Astrocyte (in vitro differentiated cells and primary cell): ENCODE data around the gene SHROOM3. TPM values are rescaled to one million over a fixed set of nuclear protein-coding genes. Genes with fewer than 3 reads are reported as not detected.
A peak's percentile ranks its signal among the peaks of the same experiment; 100 is the strongest.

Experiments
- DNase-seq: peaks from one replicate; pipeline ENCODE4 v3.0.0-alpha.2; 2010; ENCODE audit warnings: low read depth
- FAIRE-seq: peaks from 2 replicates; lab custom pipeline; 2011; peaks lifted over from hg19 to GRCh38; lab: Jason Lieb, UNC
- H2AFZ ChIP-seq: 2 replicates; pipeline ENCODE4 v1.6.0; 2012; ENCODE audit warnings: low read depth, low read length, inconsistent platforms
- H3K27ac ChIP-seq: 2 replicates; pipeline ENCODE4 v1.5.1; 2011; ENCODE audit warnings: low read depth, low read length, inconsistent platforms
- H3K27me3 ChIP-seq: 2 replicates; pipeline ENCODE4 v1.6.0; 2011; ENCODE audit warnings: low read length, inconsistent platforms; ENCODE audit not compliant: insufficient read depth
- H3K36me3 ChIP-seq: 2 replicates; pipeline ENCODE4 v1.5.1; 2011; ENCODE audit warnings: low read length, inconsistent platforms; ENCODE audit not compliant: insufficient read depth
- H3K4me1 ChIP-seq: 2 replicates; pipeline ENCODE4 v1.5.1; 2011; ENCODE audit warnings: low read length, inconsistent platforms; ENCODE audit not compliant: insufficient read depth
- H3K4me2 ChIP-seq: 2 replicates; pipeline ENCODE4 v1.6.0; 2012; ENCODE audit warnings: low read length, inconsistent platforms
- H3K4me3 ChIP-seq: 2 replicates; pipeline ENCODE4 v1.5.1; 2011; ENCODE audit warnings: low read depth, mild to moderate bottlenecking, low read length, inconsistent platforms; ENCODE audit not compliant: insufficient read depth
- H3K79me2 ChIP-seq: 2 replicates; pipeline ENCODE4 v1.6.0; 2012; ENCODE audit warnings: mild to moderate bottlenecking, low read length, inconsistent platforms; ENCODE audit not compliant: insufficient read depth
- H3K9ac ChIP-seq: 2 replicates; pipeline ENCODE4 v1.6.0; 2012; ENCODE audit warnings: mild to moderate bottlenecking, low read length, inconsistent platforms
- H3K9me3 ChIP-seq: 2 replicates; pipeline ENCODE4 v1.5.1; 2012; ENCODE audit warnings: low read depth, mild to moderate bottlenecking, low read length, inconsistent platforms; ENCODE audit not compliant: insufficient read depth
- H4K20me1 ChIP-seq: 2 replicates; pipeline ENCODE4 v1.6.0; 2012; ENCODE audit warnings: low read length, inconsistent platforms; ENCODE audit not compliant: insufficient read depth
- H3K27ac Mint-ChIP-seq: one replicate; pipeline ENCODE4 v1.8.0; 2021; ENCODE audit warnings: mild to moderate bottlenecking, mixed read lengths; ENCODE audit not compliant: unreplicated experiment
- H3K27me3 Mint-ChIP-seq: one replicate; pipeline ENCODE4 v1.8.0; 2021; ENCODE audit warnings: low read depth, mixed read lengths; ENCODE audit not compliant: unreplicated experiment
- H3K36me3 Mint-ChIP-seq: one replicate; pipeline ENCODE4 v1.8.0; 2021; ENCODE audit warnings: low read depth, mixed read lengths; ENCODE audit not compliant: unreplicated experiment
- H3K4me1 Mint-ChIP-seq: one replicate; pipeline ENCODE4 v1.8.0; 2021; ENCODE audit warnings: low read depth, mixed read lengths; ENCODE audit not compliant: unreplicated experiment
- H3K4me3 Mint-ChIP-seq: one replicate; pipeline ENCODE4 v1.8.0; 2021; ENCODE audit warnings: mild to moderate bottlenecking, moderate library complexity, mixed read lengths; ENCODE audit not compliant: unreplicated experiment
- H3K9me3 Mint-ChIP-seq: one replicate; pipeline ENCODE4 v1.8.0; 2021; ENCODE audit warnings: mild to moderate bottlenecking, mixed read lengths; ENCODE audit not compliant: unreplicated experiment
- EZH2 ChIP-seq: IDR thresholded peaks from 2 replicates; pipeline ENCODE4 v1.6.1; 2012; ENCODE audit warnings: mild to moderate bottlenecking, low read length, inconsistent platforms; ENCODE audit not compliant: insufficient read depth
- total RNA-seq: library from RNA; stranded (reverse); gene quantifications from 2 replicates; pipeline ENCODE4 v1.2.1, GENCODE V29; 2021
- TF ChIP-seq, protein P1 (sequence below): IDR thresholded peaks from 2 replicates; pipeline ENCODE4 v1.5.1; 2011; ENCODE audit warnings: low read depth, mild to moderate bottlenecking, inconsistent platforms, low read length, moderate library complexity; ENCODE audit not compliant: insufficient read depth

SHROOM3 gene
- total RNA-seq, 1 donor from 2014 or later, result 64.6 TPM

DNA sequence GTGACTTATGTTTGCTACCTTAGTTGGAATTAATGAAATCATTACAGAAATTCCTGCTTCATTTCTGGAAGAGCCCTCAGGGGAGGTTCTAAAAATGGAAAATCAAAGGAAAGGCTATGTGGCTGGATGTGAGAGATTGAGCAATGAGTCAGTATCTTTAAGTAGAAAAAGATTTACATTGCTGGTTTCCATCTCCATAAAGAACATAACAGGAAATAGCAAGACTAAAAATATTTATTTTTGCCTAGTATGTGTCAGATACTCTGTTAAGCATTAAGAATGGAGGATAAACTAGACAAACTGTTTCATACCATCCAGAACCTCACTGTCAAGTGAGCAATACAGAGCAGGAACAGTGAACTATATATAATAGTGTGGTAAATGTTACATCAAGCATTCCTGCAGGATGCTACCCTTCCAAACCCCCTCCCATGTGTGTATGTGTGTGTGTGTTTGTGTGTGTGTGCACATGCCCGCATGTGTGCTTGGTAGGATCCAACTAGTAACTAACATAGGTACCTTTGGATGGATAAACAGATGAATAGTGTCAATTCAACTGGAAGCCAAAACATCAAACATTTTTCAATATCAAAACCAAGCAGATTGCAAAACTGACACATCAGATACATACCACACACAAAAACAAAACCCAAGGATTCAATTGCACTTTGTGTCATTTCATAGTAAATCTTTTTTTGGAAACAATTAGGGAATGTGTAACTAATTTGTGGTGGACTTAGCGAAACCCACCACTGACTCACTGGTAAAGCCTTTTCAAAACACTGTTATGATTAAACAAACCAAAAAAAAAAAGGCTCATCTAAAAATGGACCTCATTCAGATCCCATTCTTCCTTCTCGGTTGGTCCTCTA is 223.4 kb downstream of the SHROOM3 start:
- no peaks in the 10 kb centered on the region for H3K9me3 ChIP-seq
- H3K36me3 ChIP-seq, result no peaks in the 10 kb centered on the region
- peak overlapping the region; percentile 71 for H3K9ac ChIP-seq
- DNase-seq, result peak; percentile 94
- no peaks in the 10 kb centered on the region for H3K27me3 ChIP-seq
- H3K4me1 ChIP-seq, result peaks cover 35% of the 10 kb centered on the region
- FAIRE-seq, result no peak
- peaks cover 3% of the 10 kb centered on the region for H4K20me1 ChIP-seq
- no peak overlapping the region for H3K4me3 Mint-ChIP-seq
- TF ChIP-seq, protein P1, sequence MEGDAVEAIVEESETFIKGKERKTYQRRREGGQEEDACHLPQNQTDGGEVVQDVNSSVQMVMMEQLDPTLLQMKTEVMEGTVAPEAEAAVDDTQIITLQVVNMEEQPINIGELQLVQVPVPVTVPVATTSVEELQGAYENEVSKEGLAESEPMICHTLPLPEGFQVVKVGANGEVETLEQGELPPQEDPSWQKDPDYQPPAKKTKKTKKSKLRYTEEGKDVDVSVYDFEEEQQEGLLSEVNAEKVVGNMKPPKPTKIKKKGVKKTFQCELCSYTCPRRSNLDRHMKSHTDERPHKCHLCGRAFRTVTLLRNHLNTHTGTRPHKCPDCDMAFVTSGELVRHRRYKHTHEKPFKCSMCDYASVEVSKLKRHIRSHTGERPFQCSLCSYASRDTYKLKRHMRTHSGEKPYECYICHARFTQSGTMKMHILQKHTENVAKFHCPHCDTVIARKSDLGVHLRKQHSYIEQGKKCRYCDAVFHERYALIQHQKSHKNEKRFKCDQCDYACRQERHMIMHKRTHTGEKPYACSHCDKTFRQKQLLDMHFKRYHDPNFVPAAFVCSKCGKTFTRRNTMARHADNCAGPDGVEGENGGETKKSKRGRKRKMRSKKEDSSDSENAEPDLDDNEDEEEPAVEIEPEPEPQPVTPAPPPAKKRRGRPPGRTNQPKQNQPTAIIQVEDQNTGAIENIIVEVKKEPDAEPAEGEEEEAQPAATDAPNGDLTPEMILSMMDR, result no peak
- TF ChIP-seq EZH2, result no peak
- peak overlapping the region; percentile 82 for H3K4me2 ChIP-seq
- peaks cover 6% of the 10 kb centered on the region for H3K36me3 Mint-ChIP-seq
- H3K4me3 ChIP-seq, result peak overlapping the region; percentile 24
- H3K9me3 Mint-ChIP-seq, result no peaks in the 10 kb centered on the region
- H2AFZ ChIP-seq, result no peak overlapping the region
- H3K27ac ChIP-seq, result peak overlapping the region; percentile 81
- no peaks in the 10 kb centered on the region for H3K79me2 ChIP-seq
- peak overlapping the region; percentile 41 for H3K27ac Mint-ChIP-seq
- no peaks in the 10 kb centered on the region for H3K27me3 Mint-ChIP-seq
- peaks cover 38% of the 10 kb centered on the region for H3K4me1 Mint-ChIP-seq

- peaks cover 35% of the 10 kb centered on the region for H3K4me1 ChIP-seq
- no peaks in the 10 kb centered on the region for H3K36me3 ChIP-seq
- peaks cover 3% of the 10 kb centered on the region for H4K20me1 ChIP-seq
- no peak overlapping the region for H3K4me3 ChIP-seq
- H2AFZ ChIP-seq, result no peak overlapping the region
- peak overlapping the region; percentile 41 for H3K27ac Mint-ChIP-seq
- H3K4me2 ChIP-seq, result peak overlapping the region; percentile 82
- peak overlapping the region; percentile 71 for H3K9ac ChIP-seq
- FAIRE-seq (no peak), DNase-seq (peak; percentile 75)
- H3K79me2 ChIP-seq, result no peaks in the 10 kb centered on the region
- TF ChIP-seq, protein P1, result no peak
- no peak for TF ChIP-seq EZH2
- no peaks in the 10 kb centered on the region for H3K27me3 Mint-ChIP-seq
- no peaks in the 10 kb centered on the region for H3K9me3 Mint-ChIP-seq
- no peaks in the 10 kb centered on the region for H3K9me3 ChIP-seq
- H3K4me1 Mint-ChIP-seq, result peaks cover 40% of the 10 kb centered on the region
- no peaks in the 10 kb centered on the region for H3K27me3 ChIP-seq
- H3K36me3 Mint-ChIP-seq, result peaks cover 5% of the 10 kb centered on the region
- H3K27ac ChIP-seq, result peak overlapping the region; percentile 81
- no peak overlapping the region for H3K4me3 Mint-ChIP-seq
Measured at GRCh38 chr4:76659103-76659490, 224.1 kb downstream of the SHROOM3 start.

GRCh38 chr4:76663824-76664223 is 228.8 kb downstream of the SHROOM3 start:
- Histone ChIP-seq H3K79me2 (no peaks in the 10 kb centered on the region), H3K27me3 (no peaks in the 10 kb centered on the region), H3K4me2 (no peak overlapping the region), H4K20me1 (no peaks in the 10 kb centered on the region), H3K36me3 (no peaks in the 10 kb centered on the region), H2AFZ (no peak overlapping the region), H3K9ac (no peak overlapping the region), H3K27ac (no peak overlapping the region), H3K9me3 (no peaks in the 10 kb centered on the region), H3K4me3 (no peak overlapping the region), H3K4me1 (peaks cover 12% of the 10 kb centered on the region)
- no peak overlapping the region for H3K4me3 Mint-ChIP-seq
- no peak overlapping the region for H3K27ac Mint-ChIP-seq
- DNase-seq, result peak; percentile 69
- H3K4me1 Mint-ChIP-seq, result peaks cover 16% of the 10 kb centered on the region
- no peak for TF ChIP-seq EZH2
- TF ChIP-seq, protein P1, result no peak
- H3K9me3 Mint-ChIP-seq, result no peaks in the 10 kb centered on the region
- H3K27me3 Mint-ChIP-seq, result no peaks in the 10 kb centered on the region
- no peak for FAIRE-seq
- peaks cover 17% of the 10 kb centered on the region for H3K36me3 Mint-ChIP-seq
